Panc1 (cell line): ENCODE data around the gene CACNA1B.

Source experiments
- POLR2AphosphoS5 ChIP-seq: IDR thresholded peaks from 2 replicates; pipeline ENCODE4 v1.6.1; 2012; ENCODE audit warnings: mild to moderate bottlenecking, low read depth, low read length, moderate library complexity
- REST ChIP-seq, 2 experiments: IDR thresholded peaks; 2 replicates each; pipeline ENCODE4 v1.6.1; 2011 to 2012; ENCODE audit warnings: low read depth in 2 of 2, control low read depth in 1 of 2, low read length in 1 of 2, mild to moderate bottlenecking in 1 of 2, moderate library complexity in 1 of 2; ENCODE audit not compliant: insufficient read depth in 1 of 2
- SIN3A ChIP-seq: IDR thresholded peaks from 2 replicates; pipeline ENCODE4 v1.6.1; 2012; ENCODE audit warnings: low read depth, mild to moderate bottlenecking, low read length, moderate library complexity, borderline replicate concordance; ENCODE audit not compliant: insufficient read depth
- TCF7L2 ChIP-seq: IDR thresholded peaks from 2 replicates; pipeline ENCODE4 v1.6.1; 2011; ENCODE audit warnings: mild to moderate bottlenecking, low read depth, low read length, inconsistent platforms
- TF ChIP-seq, protein P1 (sequence below): fragments of 450-650 bp; IDR thresholded peaks from 2 replicates; pipeline ENCODE4 v1.5.1; 2017; ENCODE audit warnings: mild to moderate bottlenecking

DNA sequence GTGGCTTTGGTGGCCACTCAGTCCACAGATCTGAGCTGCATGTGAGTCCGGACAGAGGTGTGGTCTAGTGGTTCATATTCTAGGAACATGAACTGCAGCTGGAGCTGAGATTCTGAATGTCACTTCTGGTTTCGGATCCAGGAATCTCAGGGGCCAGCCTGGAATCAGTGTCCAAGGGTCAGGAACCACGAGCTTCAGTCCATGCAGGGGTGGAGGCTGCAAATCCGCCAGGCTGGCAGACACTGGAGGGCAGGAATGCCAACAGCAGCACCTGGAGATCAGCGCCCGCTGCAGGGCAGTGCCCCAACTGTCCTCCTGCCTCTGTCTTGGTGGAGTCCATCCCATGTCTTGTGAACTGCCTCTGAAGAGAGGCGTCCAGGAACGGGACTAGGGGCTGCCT is 73.5 kb downstream of the CACNA1B start:
- TF ChIP-seq, protein P1, sequence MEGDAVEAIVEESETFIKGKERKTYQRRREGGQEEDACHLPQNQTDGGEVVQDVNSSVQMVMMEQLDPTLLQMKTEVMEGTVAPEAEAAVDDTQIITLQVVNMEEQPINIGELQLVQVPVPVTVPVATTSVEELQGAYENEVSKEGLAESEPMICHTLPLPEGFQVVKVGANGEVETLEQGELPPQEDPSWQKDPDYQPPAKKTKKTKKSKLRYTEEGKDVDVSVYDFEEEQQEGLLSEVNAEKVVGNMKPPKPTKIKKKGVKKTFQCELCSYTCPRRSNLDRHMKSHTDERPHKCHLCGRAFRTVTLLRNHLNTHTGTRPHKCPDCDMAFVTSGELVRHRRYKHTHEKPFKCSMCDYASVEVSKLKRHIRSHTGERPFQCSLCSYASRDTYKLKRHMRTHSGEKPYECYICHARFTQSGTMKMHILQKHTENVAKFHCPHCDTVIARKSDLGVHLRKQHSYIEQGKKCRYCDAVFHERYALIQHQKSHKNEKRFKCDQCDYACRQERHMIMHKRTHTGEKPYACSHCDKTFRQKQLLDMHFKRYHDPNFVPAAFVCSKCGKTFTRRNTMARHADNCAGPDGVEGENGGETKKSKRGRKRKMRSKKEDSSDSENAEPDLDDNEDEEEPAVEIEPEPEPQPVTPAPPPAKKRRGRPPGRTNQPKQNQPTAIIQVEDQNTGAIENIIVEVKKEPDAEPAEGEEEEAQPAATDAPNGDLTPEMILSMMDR: no peak
- TF ChIP-seq POLR2AphosphoS5 (no peak), TCF7L2 (no peak), SIN3A (no peak), REST (IDR thresholded peaks at IDR 0.05; ENCODE audit: insufficient read depth in 1 of 2, low read depth in 2 of 2, low read length in 1 of 2) (no peak)
